Cardiac septum (tissue), 1 donor: ENCODE data around the gene PHLPP2. TPM values are rescaled to one million over a fixed set of nuclear protein-coding genes. Genes with fewer than 3 reads are reported as not detected.
"Not testable (repeated sequence)": the region's sequence is repeated elsewhere in the genome, so short reads cannot be mapped to it uniquely, and the experiment has no call there.

Experiments used
- DNase-seq: peaks from one replicate; pipeline ENCODE4 v3.0.0-alpha.2; 2020; ENCODE audit warnings: low spot score
- intact Hi-C: fragments of 100-400 bp; cut with DNase I; formaldehyde crosslinking; loops from one replicate; pipeline ENCODE4 v1.14.0; 2022
- total RNA-seq: library from RNA; stranded (reverse); fragmentation: NEBNext Ultra II Directional; extraction: Animal tissue kit (Norgen Biotek cat#: 25700); gene quantifications from one replicate; pipeline ENCODE4 v1.2.1, GENCODE V29; 2021
- donor health status: DM: no; HTN: no; CAD: no.

The PHLPP2 gene
- total RNA-seq, 1 donor from 2014 or later: 6.6 TPM

DNA sequence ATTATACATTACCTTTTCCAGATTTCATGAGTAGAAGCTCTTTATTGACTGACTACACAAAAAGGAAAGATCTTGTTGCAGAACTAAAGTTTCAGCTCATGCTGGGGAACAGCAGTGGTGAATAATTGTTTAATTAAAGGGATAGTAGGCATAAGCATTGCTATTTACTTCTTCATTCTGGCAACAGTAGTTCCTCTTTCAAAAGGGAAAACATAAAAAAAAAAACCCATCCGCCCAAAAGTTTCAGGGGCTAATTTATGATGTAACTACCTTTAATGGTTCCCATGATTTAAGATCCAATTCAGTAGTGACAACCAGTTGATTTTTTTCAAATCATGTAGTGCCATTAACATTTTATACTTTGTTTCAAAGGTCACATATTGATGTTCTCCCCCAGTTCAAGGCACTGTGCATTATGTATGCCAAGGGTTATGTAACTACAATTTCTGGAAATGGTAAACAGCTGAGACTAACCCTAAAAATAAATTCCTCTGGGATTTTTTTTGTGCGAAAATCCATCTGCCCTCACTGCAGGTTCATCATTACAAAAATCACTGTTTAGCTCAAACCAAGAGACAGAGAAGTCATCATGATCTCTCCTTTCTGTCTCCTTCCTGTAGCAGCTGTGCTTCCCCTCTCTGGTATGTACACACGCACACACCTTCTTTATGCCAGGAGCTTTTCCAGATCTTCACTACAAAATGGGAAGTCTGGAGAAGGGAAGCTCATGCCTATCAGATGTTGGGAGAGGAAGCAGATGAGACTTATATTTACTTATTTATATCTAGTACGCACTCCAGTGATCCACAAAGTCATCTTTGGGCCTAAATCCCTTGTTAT, 2.2 kb upstream of the PHLPP2 start:
- no peak for DNase-seq
- intact Hi-C loops: no loop called here

GRCh38 chr16:71723537-71724319, 773 bp downstream of the PHLPP2 start:
- DNase-seq: peak; percentile 90
- intact Hi-C loops: loop anchor here (5.0 kb wide), 2 partner anchors 84 to 159 kb away; partner anchors contain the start of genes AP1G1 and ZNF821

GRCh38 chr16:71722801-71723536, 1.5 kb downstream of the PHLPP2 start:
- intact Hi-C loops: loop anchor here (5.0 kb wide), 2 partner anchors 84 to 159 kb away; partner anchors contain the start of genes AP1G1 and ZNF821

GRCh38 chr16:71721066-71721740, 3.3 kb downstream of the PHLPP2 start:
- DNase-seq: no peak
- intact Hi-C loops: loop anchor here (5.0 kb wide), 2 partner anchors 86 to 161 kb away; partner anchors contain the start of genes AP1G1 and ZNF821

More at GRCh38 chr16:71722801-71723536, 1.5 kb downstream of the PHLPP2 start:
- peak; percentile 83 for DNase-seq

DNA sequence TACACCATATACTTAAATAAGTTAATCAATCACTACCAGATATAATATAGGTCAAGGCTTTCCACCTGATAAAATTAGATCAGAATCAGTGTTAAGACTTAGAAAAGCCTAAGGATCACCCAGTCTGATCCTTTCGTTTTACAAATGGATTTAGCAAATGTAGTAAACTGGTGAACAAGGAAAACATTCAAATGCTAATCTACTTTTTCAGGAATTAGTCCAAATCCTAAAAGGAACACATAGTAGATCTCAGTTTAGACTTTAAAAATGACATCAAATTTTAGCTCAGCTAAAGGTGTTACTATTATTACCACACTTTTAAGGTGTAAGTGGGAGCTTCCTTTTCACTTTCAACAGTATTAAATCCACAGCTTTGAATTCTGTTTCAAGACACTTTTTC, 12.0 kb downstream of the PHLPP2 start:
- intact Hi-C loops: no loop called here
- DNase-seq: no peak

DNA sequence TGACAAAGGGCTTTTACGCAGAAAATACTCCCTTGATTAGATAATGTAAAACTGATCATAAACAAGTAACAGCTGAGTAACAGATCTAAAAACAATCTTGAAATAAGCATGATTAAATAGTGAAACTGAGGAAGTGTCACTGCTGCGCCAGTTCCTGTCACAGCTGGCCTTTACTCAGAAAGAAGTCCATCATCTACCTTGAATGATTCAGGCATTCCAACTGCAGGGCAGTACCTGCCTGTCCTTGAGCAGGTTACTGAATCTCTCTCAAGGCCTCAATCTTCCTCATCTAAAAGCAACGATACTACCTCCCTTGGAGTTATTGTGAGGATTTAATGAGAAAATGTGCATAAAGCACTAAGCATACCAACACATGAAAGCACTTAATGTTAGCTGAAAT, 12.7 kb downstream of the PHLPP2 start:
- intact Hi-C loops: no loop called here
- DNase-seq: no peak

- DNase-seq: no peak
- intact Hi-C loops: no loop called here
Measured at GRCh38 chr16:71709229-71709781, 15.2 kb downstream of the PHLPP2 start.

GRCh38 chr16:71708696-71709095, 15.8 kb downstream of the PHLPP2 start:
- no peak for DNase-seq
- intact Hi-C loops: no loop called here

- DNase-seq: no peak
- intact Hi-C loops: no loop called here
Measured at GRCh38 chr16:71707199-71707598, 17.3 kb downstream of the PHLPP2 start.

- no peak for DNase-seq
- intact Hi-C loops: no loop called here
Measured at GRCh38 chr16:71706046-71706445, 18.5 kb downstream of the PHLPP2 start.

DNA sequence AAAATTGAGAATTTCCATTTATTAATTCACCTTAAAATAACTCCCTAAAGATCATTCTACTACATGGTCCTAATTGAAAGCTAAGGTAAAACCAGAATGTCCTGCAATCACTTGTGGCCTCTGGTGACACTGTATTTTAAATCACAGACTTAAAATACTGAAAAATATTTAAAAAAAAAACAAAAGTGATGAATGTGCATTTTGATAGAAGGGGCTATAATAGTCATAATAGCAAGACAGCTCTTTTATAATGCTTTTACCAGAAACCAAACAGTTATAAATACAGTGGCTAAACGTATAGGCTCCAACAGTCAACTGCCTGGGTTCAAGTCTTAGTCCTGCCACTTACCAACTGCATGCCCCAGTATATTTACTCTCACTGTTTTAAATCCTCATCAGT, 21.2 kb downstream of the PHLPP2 start:
- intact Hi-C loops: no loop called here
- no peak for DNase-seq

- no peak for DNase-seq
- intact Hi-C loops: no loop called here
Measured at GRCh38 chr16:71700831-71701230, 23.7 kb downstream of the PHLPP2 start.

DNA sequence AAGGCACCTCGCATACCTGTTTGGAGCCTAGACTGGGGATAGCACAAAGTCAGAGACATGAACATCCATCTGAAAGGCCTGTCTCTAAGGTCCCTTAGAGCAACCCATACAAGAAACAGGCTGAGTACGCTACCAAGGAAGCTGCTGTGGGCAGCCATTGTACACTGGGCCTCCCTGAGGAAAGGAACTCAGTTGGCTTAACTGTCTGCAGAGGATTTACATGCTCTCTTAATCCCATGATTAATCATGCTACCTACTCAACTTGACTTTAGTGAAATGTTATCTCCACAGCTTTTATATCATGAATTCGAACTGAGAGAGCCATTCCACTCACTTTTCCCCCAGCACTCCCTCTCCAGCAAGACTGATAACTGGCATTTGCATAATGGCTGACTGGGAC, 26.0 kb downstream of the PHLPP2 start:
- DNase-seq: no peak
- intact Hi-C loops: no loop called here

- intact Hi-C loops: no loop called here
- no peak for DNase-seq
Measured at GRCh38 chr16:71693164-71693563, 31.3 kb downstream of the PHLPP2 start.

GRCh38 chr16:71689901-71690300, 34.6 kb downstream of the PHLPP2 start:
- DNase-seq: no peak
- intact Hi-C loops: no loop called here

DNA sequence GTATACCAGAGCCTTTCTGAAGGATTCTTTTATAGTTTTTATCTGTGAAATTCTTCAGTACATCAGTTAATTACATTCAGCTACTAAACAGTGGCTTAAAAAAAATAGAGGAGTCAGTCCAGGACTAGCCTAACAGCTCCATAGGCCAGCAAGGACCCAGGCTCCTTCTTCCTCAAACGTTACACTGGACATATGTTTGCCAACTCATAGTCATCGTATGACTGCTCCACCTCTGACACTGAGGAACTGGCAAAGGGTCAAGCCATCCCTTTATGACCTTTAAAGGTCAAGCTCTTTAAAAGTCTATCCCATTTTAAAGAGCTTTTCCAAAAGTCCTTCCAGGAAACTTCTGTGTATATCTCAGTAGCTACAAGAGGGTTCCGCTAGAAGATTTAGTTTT, 36.6 kb downstream of the PHLPP2 start:
- intact Hi-C loops: no loop called here
- DNase-seq: no peak

- intact Hi-C loops, DNase-seq: not testable (repeated sequence)
Measured at GRCh38 chr16:71684280-71684679, 40.2 kb downstream of the PHLPP2 start.

- intact Hi-C loops: no loop called here
- DNase-seq: no peak
Measured at GRCh38 chr16:71681360-71681759, 43.1 kb downstream of the PHLPP2 start.

GRCh38 chr16:71676236-71676635, 48.3 kb downstream of the PHLPP2 start:
- intact Hi-C loops: no loop called here
- DNase-seq: no peak
